ENCODE measurements around the gene TRMT44. TPM values are rescaled to one million over a fixed set of nuclear protein-coding genes. Genes with fewer than 3 reads are reported as not detected.

Gene TRMT44
- total and polyA plus RNA-seq, 2 of the 13 experiments (the other 11 are each of a cell fraction or from before 2014, with no cell fraction given) = 5.8 to 8.6 TPM

DNA sequence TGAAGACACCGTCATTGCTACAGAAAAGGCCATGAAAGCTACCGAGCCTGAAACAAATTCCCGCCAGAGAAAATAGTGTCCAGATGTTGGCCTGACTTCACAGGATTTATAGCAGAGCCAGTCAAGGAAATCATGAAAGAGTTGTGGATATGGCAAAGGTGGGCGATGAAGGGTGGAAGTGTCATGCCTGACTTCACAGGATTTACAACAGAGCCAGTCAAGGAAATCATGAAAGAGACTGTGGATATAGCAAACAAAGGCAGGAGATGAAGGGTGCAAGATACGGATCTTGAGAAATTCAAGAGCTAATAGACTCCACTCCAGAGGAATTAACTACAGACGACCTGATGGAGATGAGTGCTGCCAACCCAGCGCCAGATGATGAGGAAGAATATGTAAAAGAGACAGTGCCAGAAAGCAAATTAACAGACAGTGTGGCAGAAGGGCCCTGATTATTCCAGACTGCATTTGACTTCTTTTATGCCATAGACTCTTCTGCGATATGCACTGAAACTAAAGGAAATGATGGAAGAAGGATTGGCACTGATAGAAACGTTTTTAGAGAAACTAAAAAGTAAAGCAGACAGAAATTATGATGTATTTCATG lies 17.2 kb downstream of the TRMT44 start:
- FAIRE-seq (no peak), ATAC-seq (no peak), DNase-seq (ENCODE audit: low spot score) (no peak)
- BruUV-seq (replicated peaks) = TSS peak; percentile 26
- POLR2A ChIA-PET = no interaction called here
- no peak overlapping the region for H3K9ac ChIP-seq (ENCODE audit: insufficient read depth, low read depth, low read length)
- H3K27me3 ChIP-seq (ENCODE audit: control insufficient read depth in 1 of 2, insufficient read depth in 2 of 2, low read length in 2 of 2) = no peaks in the 10 kb centered on the region
- peaks cover 15% of the 10 kb centered on the region for H3K4me1 ChIP-seq (ENCODE audit: insufficient read depth, low read length)
- TF ChIP-seq ZC3H13 (CRISPR knock-in tag; IDR thresholded peaks at IDR 0.05) = no peak
- TF ChIP-seq ZNF713 (CRISPR knock-in tag; IDR thresholded peaks at IDR 0.05) = no peak
- TF ChIP-seq MATR3 (CRISPR knock-in tag; IDR thresholded peaks at IDR 0.05) = no peak
- no peak for TF ChIP-seq NBN (conservative IDR thresholded peaks at IDR 0.05)
- TF ChIP-seq, protein P1, sequence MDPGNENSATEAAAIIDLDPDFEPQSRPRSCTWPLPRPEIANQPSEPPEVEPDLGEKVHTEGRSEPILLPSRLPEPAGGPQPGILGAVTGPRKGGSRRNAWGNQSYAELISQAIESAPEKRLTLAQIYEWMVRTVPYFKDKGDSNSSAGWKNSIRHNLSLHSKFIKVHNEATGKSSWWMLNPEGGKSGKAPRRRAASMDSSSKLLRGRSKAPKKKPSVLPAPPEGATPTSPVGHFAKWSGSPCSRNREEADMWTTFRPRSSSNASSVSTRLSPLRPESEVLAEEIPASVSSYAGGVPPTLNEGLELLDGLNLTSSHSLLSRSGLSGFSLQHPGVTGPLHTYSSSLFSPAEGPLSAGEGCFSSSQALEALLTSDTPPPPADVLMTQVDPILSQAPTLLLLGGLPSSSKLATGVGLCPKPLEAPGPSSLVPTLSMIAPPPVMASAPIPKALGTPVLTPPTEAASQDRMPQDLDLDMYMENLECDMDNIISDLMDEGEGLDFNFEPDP (CRISPR knock-in tag; conservative IDR thresholded peaks at IDR 0.05) = no peak
- TF ChIP-seq ZNF10 (CRISPR knock-in tag; IDR thresholded peaks at IDR 0.05; ENCODE audit: borderline replicate concordance, low read depth) = no peak
- no peak for TF ChIP-seq ZMYM3 (CRISPR knock-in tag; IDR thresholded peaks at IDR 0.05)
- TF ChIP-seq KLF15 (CRISPR knock-in tag; IDR thresholded peaks at IDR 0.05; ENCODE audit: borderline replicate concordance) = no peak
- TF ChIP-seq, protein P2, sequence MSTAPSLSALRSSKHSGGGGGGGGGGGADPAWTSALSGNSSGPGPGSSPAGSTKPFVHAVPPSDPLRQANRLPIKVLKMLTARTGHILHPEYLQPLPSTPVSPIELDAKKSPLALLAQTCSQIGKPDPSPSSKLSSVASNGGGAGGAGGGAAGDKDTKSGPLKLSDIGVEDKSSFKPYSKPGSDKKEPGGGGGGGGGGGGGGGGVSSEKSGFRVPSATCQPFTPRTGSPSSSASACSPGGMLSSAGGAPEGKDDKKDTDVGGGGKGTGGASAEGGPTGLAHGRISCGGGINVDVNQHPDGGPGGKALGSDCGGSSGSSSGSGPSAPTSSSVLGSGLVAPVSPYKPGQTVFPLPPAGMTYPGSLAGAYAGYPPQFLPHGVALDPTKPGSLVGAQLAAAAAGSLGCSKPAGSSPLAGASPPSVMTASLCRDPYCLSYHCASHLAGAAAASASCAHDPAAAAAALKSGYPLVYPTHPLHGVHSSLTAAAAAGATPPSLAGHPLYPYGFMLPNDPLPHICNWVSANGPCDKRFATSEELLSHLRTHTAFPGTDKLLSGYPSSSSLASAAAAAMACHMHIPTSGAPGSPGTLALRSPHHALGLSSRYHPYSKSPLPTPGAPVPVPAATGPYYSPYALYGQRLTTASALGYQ (CRISPR knock-in tag; IDR thresholded peaks at IDR 0.05) = no peak
- no peak for TF ChIP-seq SOX5 (CRISPR knock-in tag; IDR thresholded peaks at IDR 0.05; ENCODE audit: borderline replicate concordance)
- TF ChIP-seq TAF15 (IDR thresholded peaks at IDR 0.05; ENCODE audit: low read depth, low read length, poor library complexity, severe bottlenecking) = no peak
- TF ChIP-seq, protein P3, sequence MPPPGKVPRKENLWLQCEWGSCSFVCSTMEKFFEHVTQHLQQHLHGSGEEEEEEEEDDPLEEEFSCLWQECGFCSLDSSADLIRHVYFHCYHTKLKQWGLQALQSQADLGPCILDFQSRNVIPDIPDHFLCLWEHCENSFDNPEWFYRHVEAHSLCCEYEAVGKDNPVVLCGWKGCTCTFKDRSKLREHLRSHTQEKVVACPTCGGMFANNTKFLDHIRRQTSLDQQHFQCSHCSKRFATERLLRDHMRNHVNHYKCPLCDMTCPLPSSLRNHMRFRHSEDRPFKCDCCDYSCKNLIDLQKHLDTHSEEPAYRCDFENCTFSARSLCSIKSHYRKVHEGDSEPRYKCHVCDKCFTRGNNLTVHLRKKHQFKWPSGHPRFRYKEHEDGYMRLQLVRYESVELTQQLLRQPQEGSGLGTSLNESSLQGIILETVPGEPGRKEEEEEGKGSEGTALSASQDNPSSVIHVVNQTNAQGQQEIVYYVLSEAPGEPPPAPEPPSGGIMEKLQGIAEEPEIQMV (CRISPR knock-in tag; IDR thresholded peaks at IDR 0.05; ENCODE audit: low read depth) = no peak
- no peak for TF ChIP-seq ATF1 (CRISPR knock-in tag; IDR thresholded peaks at IDR 0.05)
- TF ChIP-seq ZNF543 (CRISPR knock-in tag; IDR thresholded peaks at IDR 0.05) = no peak
- TF ChIP-seq ZNF292 (CRISPR knock-in tag; IDR thresholded peaks at IDR 0.05; ENCODE audit: borderline replicate concordance, low read depth) = no peak
- H3K79me2 ChIP-seq (ENCODE audit: insufficient read depth, low read length) = no peaks in the 10 kb centered on the region
- intact Hi-C loops (cut with micrococcal nuclease; ENCODE audit: unreplicated experiment) (no loop called here), in situ Hi-C loops (cut with HindIII; ENCODE audit: extremely low pct_ligation_motif_present, low pct_unique_long_range_greater_than_20kb) (no loop called here)
- no peak overlapping the region for H3K4me3 ChIP-seq (replicated peaks in 1 of 3; ENCODE audit: insufficient read depth in 1 of 3, low read depth in 2 of 3, low read length in 3 of 3)
- 86% methylated on average over 9 of the region's 9 CpGs for WGBS (ENCODE audit: low lambda C conversion rate)
- CTCF ChIA-PET (ENCODE audit: low intra/inter-chr PET ratio, low total read pairs) = no interaction called here
- peaks cover 21 to 60% of the 10 kb centered on the region in 2 experiments for H3K36me3 ChIP-seq (replicated peaks in 1 of 2; ENCODE audit: control insufficient read depth in 1 of 2, insufficient read depth in 2 of 2, low read length in 2 of 2)
- H3K9me3 ChIP-seq (ENCODE audit: low read length) = no peaks in the 10 kb centered on the region
- no peaks in the 10 kb centered on the region for H4K20me1 ChIP-seq (ENCODE audit: insufficient read depth, low read length)
- no peak overlapping the region for H2AFZ ChIP-seq (ENCODE audit: low read length)
- H3K27ac ChIP-seq (ENCODE audit: extremely low read length, insufficient read depth, low read length) = no peak overlapping the region
- H3K4me2 ChIP-seq (ENCODE audit: low read depth, low read length) = no peak overlapping the region
